ENCODE measurements around the gene MS4A2.
"Not testable (repeated sequence)": the region's sequence is repeated elsewhere in the genome, so short reads cannot be mapped to it uniquely, and the experiment has no call there.

Gene MS4A2

GRCh38 chr11:60064111-60064510, 24.4 kb upstream of the MS4A2 start:
- H3K4me3 ChIP-seq (ENCODE audit: low read depth, low read length): no peak overlapping the region
- in situ Hi-C loops (cut with HindIII; ENCODE audit: low sequenced_read_pairs): no loop called here
- no peak for TF ChIP-seq CTCF (IDR thresholded peaks at IDR 0.05; ENCODE audit: low read depth, low read length, missing control alignments)
- DNase-seq (ENCODE audit: low read depth): no peak

GRCh38 chr11:60065801-60066200, 22.7 kb upstream of the MS4A2 start:
- no peak for TF ChIP-seq CTCF (IDR thresholded peaks at IDR 0.05; ENCODE audit: low read depth, low read length, missing control alignments)
- no peak for DNase-seq (ENCODE audit: low read depth)
- no peak overlapping the region for H3K4me3 ChIP-seq (ENCODE audit: low read depth, low read length)
- in situ Hi-C loops (cut with HindIII; ENCODE audit: low sequenced_read_pairs): no loop called here

- DNase-seq (ENCODE audit: low read depth): no peak
- no peak for TF ChIP-seq CTCF (IDR thresholded peaks at IDR 0.05; ENCODE audit: low read depth, low read length, missing control alignments)
- in situ Hi-C loops (cut with HindIII; ENCODE audit: low sequenced_read_pairs): no loop called here
- no peak overlapping the region for H3K4me3 ChIP-seq (ENCODE audit: low read depth, low read length)
Measured at GRCh38 chr11:60069450-60069849, 19.0 kb upstream of the MS4A2 start.

GRCh38 chr11:60071644-60072043, 16.8 kb upstream of the MS4A2 start:
- H3K4me3 ChIP-seq (ENCODE audit: low read depth, low read length); in situ Hi-C loops (cut with HindIII; ENCODE audit: low sequenced_read_pairs); DNase-seq (ENCODE audit: low read depth): not testable (repeated sequence)

GRCh38 chr11:60077216-60077817, 11.1 kb upstream of the MS4A2 start:
- in situ Hi-C loops (cut with HindIII; ENCODE audit: low sequenced_read_pairs): no loop called here
- no peak for DNase-seq (ENCODE audit: low read depth)
- H3K4me3 ChIP-seq (ENCODE audit: low read depth, low read length): no peak overlapping the region
- no peak for TF ChIP-seq CTCF (IDR thresholded peaks at IDR 0.05; ENCODE audit: low read depth, low read length, missing control alignments)

GRCh38 chr11:60077981-60078380, 10.5 kb upstream of the MS4A2 start:
- no peak overlapping the region for H3K4me3 ChIP-seq (ENCODE audit: low read depth, low read length)
- in situ Hi-C loops (cut with HindIII; ENCODE audit: low sequenced_read_pairs): no loop called here
- DNase-seq (ENCODE audit: low read depth): no peak
- no peak for TF ChIP-seq CTCF (IDR thresholded peaks at IDR 0.05; ENCODE audit: low read depth, low read length, missing control alignments)

- no peak for TF ChIP-seq CTCF (IDR thresholded peaks at IDR 0.05; ENCODE audit: low read depth, low read length, missing control alignments)
- in situ Hi-C loops (cut with HindIII; ENCODE audit: low sequenced_read_pairs): no loop called here
- no peak overlapping the region for H3K4me3 ChIP-seq (ENCODE audit: low read depth, low read length)
- no peak for DNase-seq (ENCODE audit: low read depth)
Measured at GRCh38 chr11:60078745-60079144, 9.7 kb upstream of the MS4A2 start.

Measured in astrocyte of the cerebellum (primary cell).